H1 (cell line): ENCODE data around the gene DNASE1. TPM values are rescaled to one million over a fixed set of nuclear protein-coding genes. Genes with fewer than 3 reads are reported as not detected.

Source experiments
- CTCF ChIA-PET: fragments of 300-600 bp; sonication (Branson Sonifier 250); formaldehyde crosslinking; loops from one replicate; lab custom pipeline; 2021; ENCODE audit not compliant: partially characterized antibody; lab: Charles Lee
- POLR2A ChIA-PET: fragments of 300-600 bp; sonication (Branson Sonifier 250); formaldehyde crosslinking; loops from one replicate; lab custom pipeline; 2021; ENCODE audit warnings: inconsistent platforms; ENCODE audit not compliant: partially characterized antibody; lab: Charles Lee
- DNase-seq, 2 experiments: peaks; one replicate each; pipeline versions ENCODE4 v3.0.0 to v3.0.0-alpha.2; 2010 to 2022; ENCODE audit warnings: low spot score in 2 of 2, low read depth in 1 of 2, mixed read lengths in 1 of 2
- FAIRE-seq: peaks from 2 replicates; lab custom pipeline; 2011; peaks lifted over from hg19 to GRCh38; lab: Jason Lieb, UNC
- H2AFZ ChIP-seq: 2 replicates; pipeline ENCODE4 v1.8.1; 2012; ENCODE audit warnings: low read length, inconsistent platforms
- H2AK5ac ChIP-seq: 2 replicates; pipeline ENCODE4 v1.6.1; 2013; ENCODE audit warnings: low read depth, low read length
- H2BK120ac ChIP-seq: replicated peaks from 2 replicates; pipeline ENCODE3; 2013; ENCODE audit warnings: low read depth, low read length, inconsistent platforms
- H2BK12ac ChIP-seq: 2 replicates; pipeline ENCODE4 v1.6.1; 2013; ENCODE audit warnings: low read depth, low read length
- H2BK15ac ChIP-seq: 2 replicates; pipeline ENCODE4 v1.6.1; 2013; ENCODE audit warnings: low read length
- H2BK20ac ChIP-seq: 2 replicates; pipeline ENCODE4 v1.6.1; 2013; ENCODE audit warnings: low read length
- H2BK5ac ChIP-seq: 2 replicates; pipeline ENCODE4 v1.6.1; 2013; ENCODE audit warnings: low read depth, low read length
- H3K14ac ChIP-seq: 2 replicates; pipeline ENCODE4 v1.6.1; 2013; ENCODE audit warnings: inconsistent platforms; ENCODE audit not compliant: insufficient read length
- H3K18ac ChIP-seq: 2 replicates; pipeline ENCODE4 v1.6.1; 2013; ENCODE audit warnings: low read length; ENCODE audit errors: extremely low read depth
- H3K23ac ChIP-seq: 2 replicates; pipeline ENCODE4 v1.6.1; 2013; ENCODE audit warnings: inconsistent platforms; ENCODE audit not compliant: insufficient read length
- H3K23me2 ChIP-seq: 2 replicates; pipeline ENCODE4 v1.6.1; 2013; ENCODE audit warnings: low read depth, low read length
- H3K27ac ChIP-seq: 2 replicates; pipeline ENCODE4 v1.6.1; 2011; ENCODE audit warnings: low read depth, low read length, inconsistent platforms
- H3K27me3 ChIP-seq, 4 experiments: replicated peaks in 1 of 4; 1 replicate in 1 of 4; 2 replicates in 3 of 4; pipeline versions ENCODE4 v1.6.1 to v1.8.1; 2011 to 2013; ENCODE audit warnings: low read length in 3 of 4, mild to moderate bottlenecking in 3 of 4, inconsistent platforms in 2 of 4, mixed read lengths in 2 of 4, moderate library complexity in 1 of 4; ENCODE audit not compliant: control insufficient read depth in 3 of 4, insufficient read depth in 3 of 4; ENCODE audit errors: extremely low read depth in 1 of 4
- H3K36me3 ChIP-seq, 4 experiments: 2 replicates each; pipeline versions ENCODE4 v1.6.1 to v1.8.1; 2011 to 2013; ENCODE audit warnings: mild to moderate bottlenecking in 4 of 4, low read length in 3 of 4, moderate library complexity in 2 of 4, control low read depth in 1 of 4, inconsistent platforms in 1 of 4; ENCODE audit not compliant: insufficient read depth in 4 of 4, control insufficient read depth in 2 of 4
- H3K4ac ChIP-seq: replicated peaks from 2 replicates; pipeline ENCODE3; 2013; ENCODE audit warnings: low read length, low read depth, mixed read lengths, inconsistent platforms; ENCODE audit not compliant: insufficient read length
- H3K4me1 ChIP-seq, 4 experiments: replicated peaks in 1 of 4; 1 replicate in 1 of 4; 2 replicates in 3 of 4; pipeline versions ENCODE4 v1.6.1 to v1.8.1; 2011 to 2013; ENCODE audit warnings: low read length in 3 of 4, inconsistent platforms in 2 of 4, mixed read lengths in 1 of 4; ENCODE audit not compliant: insufficient read depth in 4 of 4, control insufficient read depth in 3 of 4
- H3K4me2 ChIP-seq, 2 experiments: 2 replicates each; pipeline versions ENCODE4 v1.6.1 to v1.8.1; 2011 to 2013; ENCODE audit warnings: low read depth in 2 of 2, low read length in 2 of 2, control low read depth in 1 of 2, inconsistent platforms in 1 of 2, mild to moderate bottlenecking in 1 of 2; ENCODE audit not compliant: insufficient read depth in 1 of 2
- H3K4me3 ChIP-seq, 4 experiments: fragments of 200-600, 300-600 bp in 1 of 4; sonication (generic), shearing (Covaris generic), sonication (Bioruptor Twin) in 1 of 4; 2 replicates each; pipeline versions ENCODE4 v1.5.1 to v1.8.1; 2011 to 2016; ENCODE audit warnings: low read length in 4 of 4, low read depth in 3 of 4, control low read depth in 2 of 4, inconsistent platforms in 2 of 4, mild to moderate bottlenecking in 2 of 4, mixed read lengths in 1 of 4, moderate library complexity in 1 of 4; ENCODE audit not compliant: insufficient read depth in 2 of 4; ENCODE audit errors: extremely low read depth in 1 of 4
- H3K56ac ChIP-seq: replicated peaks from 2 replicates; pipeline ENCODE3; 2013; ENCODE audit warnings: low read depth, mild to moderate bottlenecking, mixed read lengths, low read length, inconsistent platforms; ENCODE audit not compliant: insufficient read length
- H3K79me1 ChIP-seq: 2 replicates; pipeline ENCODE4 v1.6.1; 2013; ENCODE audit warnings: low read depth, low read length, control low read depth
- H3K79me2 ChIP-seq, 2 experiments: 2 replicates each; pipeline versions ENCODE4 v1.6.1 to v1.8.1; 2012 to 2013; ENCODE audit warnings: low read length in 2 of 2, mild to moderate bottlenecking in 2 of 2, inconsistent platforms in 1 of 2; ENCODE audit not compliant: insufficient read depth in 2 of 2, control insufficient read depth in 1 of 2
- H3K9ac ChIP-seq, 4 experiments: replicated peaks in 1 of 4; 1 replicate in 1 of 4; 2 replicates in 3 of 4; pipeline versions ENCODE4 v1.6.1 to v1.8.1; 2011 to 2013; ENCODE audit warnings: low read depth in 3 of 4, low read length in 3 of 4, control low read depth in 2 of 4, mild to moderate bottlenecking in 2 of 4, moderate library complexity in 2 of 4, inconsistent platforms in 1 of 4; ENCODE audit errors: extremely low read depth in 1 of 4
- H3K9me3 ChIP-seq, 2 experiments: 2 replicates each; pipeline versions ENCODE4 v1.6.1 to v1.8.1; 2012 to 2013; ENCODE audit warnings: mild to moderate bottlenecking in 2 of 2, moderate library complexity in 2 of 2, control low read depth in 1 of 2, inconsistent platforms in 1 of 2, low read depth in 1 of 2, low read length in 1 of 2, mixed read lengths in 1 of 2; ENCODE audit not compliant: insufficient read depth in 2 of 2
- H4K20me1 ChIP-seq, 2 experiments: replicated peaks in 1 of 2; 2 replicates each; pipeline versions ENCODE3 to v1.8.1; 2011 to 2013; ENCODE audit warnings: inconsistent platforms in 2 of 2, low read length in 2 of 2, mild to moderate bottlenecking in 1 of 2; ENCODE audit not compliant: insufficient read depth in 2 of 2, control insufficient read depth in 1 of 2
- H4K5ac ChIP-seq: 2 replicates; pipeline ENCODE4 v1.6.1; 2013; ENCODE audit warnings: low read length, low read depth, mixed read lengths, inconsistent platforms; ENCODE audit not compliant: insufficient read length
- H4K8ac ChIP-seq: 2 replicates; pipeline ENCODE4 v1.8.0; 2013; ENCODE audit warnings: mild to moderate bottlenecking, moderate library complexity, low read length, inconsistent platforms; ENCODE audit not compliant: insufficient read depth; ENCODE audit errors: extremely low read depth
- H4K91ac ChIP-seq: replicated peaks from 2 replicates; pipeline ENCODE3; 2013; ENCODE audit warnings: low read length, mixed read lengths, inconsistent platforms; ENCODE audit not compliant: insufficient read length
- CHD1 ChIP-seq: IDR thresholded peaks from 2 replicates; pipeline ENCODE4 v1.6.1; 2012; ENCODE audit warnings: low read depth, low read length, improper control_type of control experiment
- RAD21 ChIP-seq, 2 experiments: IDR thresholded peaks in 1 of 2; conservative IDR thresholded peaks in 1 of 2; 2 replicates each; pipeline ENCODE4 v1.6.1; 2011; ENCODE audit warnings: low read depth in 2 of 2, low read length in 2 of 2, improper control_type of control experiment in 1 of 2, inconsistent platforms in 1 of 2, mild to moderate bottlenecking in 1 of 2, moderate library complexity in 1 of 2
- RFX5 ChIP-seq: IDR thresholded peaks from 2 replicates; pipeline ENCODE4 v1.6.1; 2011; ENCODE audit warnings: low read depth, low read length, improper control_type of control experiment, borderline replicate concordance
- WGBS, 2 experiments: shearing (Covaris generic) in 1 of 2; methylation state at CpG; one replicate each; pipeline versions ENCODE4 v1.1.6 to v1.1.7; 2013 to 2015; ENCODE audit warnings: low lambda C conversion rate in 2 of 2, mixed read lengths in 2 of 2, inconsistent platforms in 1 of 2, low coverage in 1 of 2, missing lambda C conversion rate in 1 of 2; ENCODE audit not compliant: insufficient replicate concordance in 2 of 2, insufficient coverage in 1 of 2, insufficient read length in 1 of 2; ENCODE audit errors: extremely low coverage in 1 of 2, missing lambda C conversion rate in 1 of 2; 5-methylcytosine and 5-hydroxymethylcytosine counted together
- polyA plus RNA-seq, 7 experiments: library from polyadenylated mRNA; depleted of rRNA in 3 of 7; stranded (reverse) in 5 of 7; unstranded in 2 of 7; fragments of >200 nt in 5 of 7; fragments of 200-250 nt in 2 of 7; gene quantifications; 1 replicate in 5 of 7; 2 replicates in 1 of 7; 4 replicates in 1 of 7; pipeline versions ENCODE4 v1.2.1 to v1.2.3, GENCODE V29; 2011 to 2013; ENCODE audit warnings: missing spikeins in 2 of 7, mixed read lengths in 2 of 7
- total RNA-seq: library from RNA; stranded (reverse); fragmentation: NEBNext Ultra II Directional; extraction: Animal tissue kit (Norgen Biotek cat#: 25700); gene quantifications from 2 replicates; pipeline ENCODE4 v1.2.1, GENCODE V29; 2021

The DNASE1 gene
- total and polyA plus RNA-seq, 2 of the 8 experiments (the other 6 are each of a cell fraction or from before 2014, with no cell fraction given), result 11.5 to 16.7 TPM

GRCh38 chr16:3612510-3613466, 41.7 kb upstream of the DNASE1 start:
- H3K4me2 ChIP-seq, result peak overlapping the region; percentile 80 to 98
- peaks cover 0 to 3% (median 0%) of the 10 kb centered on the region in 4 experiments; a peak in 1 of 7 replicates for H3K27me3 ChIP-seq
- H2BK5ac ChIP-seq, result no peak overlapping the region
- H3K9me3 ChIP-seq, result no peaks in the 10 kb centered on the region
- TF ChIP-seq RAD21 (IDR thresholded peaks at IDR 0.05 in 1 of 2, conservative IDR thresholded peaks at IDR 0.05 in 1 of 2; ENCODE audit: low read depth in 2 of 2, low read length in 2 of 2), result no peak
- TF ChIP-seq CHD1, result no peak
- TF ChIP-seq RFX5, result no peak
- H3K9ac ChIP-seq, result no peak overlapping the region
- H4K8ac ChIP-seq, result no peak overlapping the region
- H3K23me2 ChIP-seq, result peaks cover 6% of the 10 kb centered on the region; the same call in 1 of the 2 replicates
- no peak overlapping the region for H2AK5ac ChIP-seq
- no peak overlapping the region for H3K23ac ChIP-seq
- ChIA-PET CTCF (interaction anchor here (1.0 to 1.3 kb wide), 3 partner anchors 23 to 63 kb away, joined by 3 to 7 read pairs (median 3); no protein-coding TSS in a partner anchor), POLR2A (interaction anchor here (0.6 to 1.4 kb wide), 7 partner anchors 9 to 34 kb away, joined by 3 to 5 read pairs (median 3); no protein-coding TSS in a partner anchor)
- H3K4ac ChIP-seq, result no peak overlapping the region
- H2BK15ac ChIP-seq, result no peak overlapping the region
- no peak overlapping the region for H3K56ac ChIP-seq
- peaks cover 8 to 40% of the 10 kb centered on the region in 2 experiments for H3K79me2 ChIP-seq
- H3K79me1 ChIP-seq, result peaks cover 7% of the 10 kb centered on the region; the same call in 1 of the 2 replicates
- no peak overlapping the region for H2BK12ac ChIP-seq
- no peak overlapping the region for H4K91ac ChIP-seq
- WGBS, 2 experiments, result 94% methylated on average over 26 of the region's 34 CpGs; no CpG with 5 or more reads in 1 of the 2 experiments
- no peaks in the 10 kb centered on the region for H4K20me1 ChIP-seq
- DNase-seq (no peak), FAIRE-seq (no peak)
- H3K4me1 ChIP-seq, result peaks cover 0 to 4% (median 0%) of the 10 kb centered on the region in 4 experiments; a peak in 3 of 7 replicates
- H3K4me3 ChIP-seq, result peak overlapping the region; percentile 82 to 99 (median 88)
- H2BK120ac ChIP-seq, result no peak overlapping the region
- no peak overlapping the region for H3K18ac ChIP-seq
- H3K36me3 ChIP-seq, result peaks cover 0 to 3% (median 0%) of the 10 kb centered on the region in 4 experiments; a peak in 3 of 8 replicates
- no peak overlapping the region for H2AFZ ChIP-seq
- no peak overlapping the region for H4K5ac ChIP-seq
- H3K27ac ChIP-seq, result no peak overlapping the region
- no peak overlapping the region for H2BK20ac ChIP-seq
- no peak overlapping the region for H3K14ac ChIP-seq
